ENCODE results near the gene HES5. TPM values are rescaled to one million over a fixed set of nuclear protein-coding genes. Genes with fewer than 3 reads are reported as not detected.

The HES5 gene
- polyA plus RNA-seq, 3 donors = not detected

- Mint-ChIP-seq H3K36me3 (peaks cover 67 to 88% of the 10 kb centered on the region in 2 donors), H3K27me3 (ENCODE audit: low read depth in 3 of 3) (peaks cover 0 to 1% (median 0%) of the 10 kb centered on the region in 3 donors), H3K9me3 (no peaks in the 10 kb centered on the region), H3K4me3 (no peak overlapping the region), H3K27ac (no peak overlapping the region), H3K4me1 (peaks cover 4% of the 10 kb centered on the region)
- H3K79me2 ChIP-seq (ENCODE audit: insufficient read depth, low read length) = peaks cover 27% of the 10 kb centered on the region
- H2AFZ ChIP-seq (ENCODE audit: insufficient read depth, low read depth, low read length, poor library complexity, severe bottlenecking) = no peak overlapping the region
- no peaks in the 10 kb centered on the region for H3K27me3 ChIP-seq (ENCODE audit: control insufficient read depth in 2 of 2, insufficient read depth in 2 of 2, low read length in 2 of 2)
- intact Hi-C loops (cut with micrococcal nuclease) = no loop called here
- peaks cover 71 to 84% of the 10 kb centered on the region in 2 donors for H3K36me3 ChIP-seq (replicated peaks in 1 of 2; ENCODE audit: control insufficient read depth in 1 of 2, insufficient read depth in 2 of 2, low read length in 2 of 2)
- WGBS (ENCODE audit: insufficient coverage) = 98% methylated on average over 10 of the region's 25 CpGs
- H3K4me1 ChIP-seq (ENCODE audit: control insufficient read depth in 1 of 2, insufficient read depth in 2 of 2, low read length in 2 of 2) = peaks cover 0 to 2% of the 10 kb centered on the region in 2 donors
- no peak overlapping the region for H3K27ac ChIP-seq (ENCODE audit: low read depth in 1 of 2, low read length in 2 of 2)
- H3K9me3 ChIP-seq (replicated peaks in 1 of 2; ENCODE audit: control insufficient read depth in 1 of 2, insufficient read depth in 1 of 2, low read length in 2 of 2) = no peaks in the 10 kb centered on the region
- no peak for DNase-seq
- TF ChIP-seq CTCF (IDR thresholded peaks at IDR 0.05) = no peak
- H3K9ac ChIP-seq (ENCODE audit: insufficient read depth, low read length, poor library complexity, severe bottlenecking) = no peak overlapping the region
- H3K4me3 ChIP-seq (replicated peaks in 1 of 3; ENCODE audit: low read depth in 2 of 3, low read length in 3 of 3) = no peak overlapping the region
- peaks cover 75% of the 10 kb centered on the region for H4K20me1 ChIP-seq (ENCODE audit: insufficient read depth, low read length)
- H3K4me2 ChIP-seq (replicated peaks; ENCODE audit: extremely low read depth, low read length, poor library complexity, severe bottlenecking) = no peak overlapping the region
These were observed 10.9 kb downstream of the HES5 start for GRCh38 chr1:2519029-2519685.

GRCh38 chr1:2518528-2518927, 11.5 kb downstream of the HES5 start:
- Histone ChIP-seq H3K79me2 (ENCODE audit: insufficient read depth, low read length) (peaks cover 21% of the 10 kb centered on the region), H3K36me3 (replicated peaks in 1 of 2; ENCODE audit: control insufficient read depth in 1 of 2, insufficient read depth in 2 of 2, low read length in 2 of 2) (peaks cover 77 to 90% of the 10 kb centered on the region in 2 donors), H3K9ac (ENCODE audit: insufficient read depth, low read length, poor library complexity, severe bottlenecking) (no peak overlapping the region), H2AFZ (ENCODE audit: insufficient read depth, low read depth, low read length, poor library complexity, severe bottlenecking) (no peak overlapping the region), H3K27ac (ENCODE audit: low read depth in 1 of 2, low read length in 2 of 2) (no peak overlapping the region), H4K20me1 (ENCODE audit: insufficient read depth, low read length) (peaks cover 75% of the 10 kb centered on the region), H3K4me1 (ENCODE audit: control insufficient read depth in 1 of 2, insufficient read depth in 2 of 2, low read length in 2 of 2) (no peaks in the 10 kb centered on the region), H3K27me3 (ENCODE audit: control insufficient read depth in 2 of 2, insufficient read depth in 2 of 2, low read length in 2 of 2) (no peaks in the 10 kb centered on the region), H3K4me3 (replicated peaks in 1 of 3; ENCODE audit: low read depth in 2 of 3, low read length in 3 of 3) (no peak overlapping the region), H3K9me3 (replicated peaks in 1 of 2; ENCODE audit: control insufficient read depth in 1 of 2, insufficient read depth in 1 of 2, low read length in 2 of 2) (no peaks in the 10 kb centered on the region), H3K4me2 (replicated peaks; ENCODE audit: extremely low read depth, low read length, poor library complexity, severe bottlenecking) (no peak overlapping the region)
- Mint-ChIP-seq H3K4me3 (no peak overlapping the region), H3K27me3 (ENCODE audit: low read depth in 3 of 3) (no peaks in the 10 kb centered on the region), H3K9me3 (no peaks in the 10 kb centered on the region), H3K27ac (no peak overlapping the region), H3K4me1 (no peaks in the 10 kb centered on the region), H3K36me3 (peaks cover 68 to 95% of the 10 kb centered on the region in 2 donors)
- no peak for DNase-seq
- TF ChIP-seq CTCF (IDR thresholded peaks at IDR 0.05) = no peak
- intact Hi-C loops (cut with micrococcal nuclease) = no loop called here
- 97% methylated on average over 16 of the region's 26 CpGs for WGBS (ENCODE audit: insufficient coverage)
